ENCODE results near the gene MMD2.

GRCh38 chr7:4886671-4887070 lies 72.3 kb downstream of the MMD2 start:
- no peak for TF ChIP-seq POLR2A (IDR thresholded peaks at IDR 0.05; ENCODE audit: low read length)
- TF ChIP-seq SMC3 (IDR thresholded peaks at IDR 0.05) = no peak
- no peak for TF ChIP-seq ELK1 (IDR thresholded peaks at IDR 0.05; ENCODE audit: low read depth, low read length)
- TF ChIP-seq CEBPB (IDR thresholded peaks at IDR 0.05) = no peak
- TF ChIP-seq FOSL2 (IDR thresholded peaks at IDR 0.05) = no peak
- no peak for TF ChIP-seq FOSL2 (CRISPR knock-in tag; IDR thresholded peaks at IDR 0.05)
- no peak for TF ChIP-seq REST (IDR thresholded peaks at IDR 0.05)
- no peak for TF ChIP-seq CTCF (IDR thresholded peaks at IDR 0.05)
- TF ChIP-seq BCL3 (IDR thresholded peaks at IDR 0.05) = no peak
- TF ChIP-seq BHLHE40 (IDR thresholded peaks at IDR 0.05; ENCODE audit: low read depth, low read length) = no peak

Measured in A549 (cell line).